Measurements from ENCODE around the gene ALDH1B1. TPM values are rescaled to one million over a fixed set of nuclear protein-coding genes. Genes with fewer than 3 reads are reported as not detected.

The ALDH1B1 gene
- total RNA-seq, 6 donors from 2014 or later: 2.1 to 18.0 (median 8.5) TPM

- DNase-seq (no peak), ATAC-seq (ENCODE audit: low FRiP score in 2 of 2) (no peak)
- Histone ChIP-seq H3K4me3 (no peak overlapping the region), H3K27me3 (no peaks in the 10 kb centered on the region), H3K4me1 (peaks cover 12 to 21% (median 14%) of the 10 kb centered on the region in 4 donors), H3K27ac (peak overlapping the region in 1 of 4 donors; percentile 2), H3K9me3 (peaks cover 0 to 6% (median 0%) of the 10 kb centered on the region in 4 donors), H3K36me3 (no peaks in the 10 kb centered on the region)
- TF ChIP-seq, protein P1, sequence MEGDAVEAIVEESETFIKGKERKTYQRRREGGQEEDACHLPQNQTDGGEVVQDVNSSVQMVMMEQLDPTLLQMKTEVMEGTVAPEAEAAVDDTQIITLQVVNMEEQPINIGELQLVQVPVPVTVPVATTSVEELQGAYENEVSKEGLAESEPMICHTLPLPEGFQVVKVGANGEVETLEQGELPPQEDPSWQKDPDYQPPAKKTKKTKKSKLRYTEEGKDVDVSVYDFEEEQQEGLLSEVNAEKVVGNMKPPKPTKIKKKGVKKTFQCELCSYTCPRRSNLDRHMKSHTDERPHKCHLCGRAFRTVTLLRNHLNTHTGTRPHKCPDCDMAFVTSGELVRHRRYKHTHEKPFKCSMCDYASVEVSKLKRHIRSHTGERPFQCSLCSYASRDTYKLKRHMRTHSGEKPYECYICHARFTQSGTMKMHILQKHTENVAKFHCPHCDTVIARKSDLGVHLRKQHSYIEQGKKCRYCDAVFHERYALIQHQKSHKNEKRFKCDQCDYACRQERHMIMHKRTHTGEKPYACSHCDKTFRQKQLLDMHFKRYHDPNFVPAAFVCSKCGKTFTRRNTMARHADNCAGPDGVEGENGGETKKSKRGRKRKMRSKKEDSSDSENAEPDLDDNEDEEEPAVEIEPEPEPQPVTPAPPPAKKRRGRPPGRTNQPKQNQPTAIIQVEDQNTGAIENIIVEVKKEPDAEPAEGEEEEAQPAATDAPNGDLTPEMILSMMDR (IDR thresholded peaks at IDR 0.05): no peak
- TF ChIP-seq EP300 (IDR thresholded peaks at IDR 0.05) (no peak), POLR2A (IDR thresholded peaks at IDR 0.05) (no peak), POLR2AphosphoS5 (IDR thresholded peaks at IDR 0.05) (no peak)
- WGBS, 2 donors: 56 to 63% methylated on average over 7 of the region's 7 CpGs
Observed at GRCh38 chr9:38388283-38389223, 3.9 kb upstream of the ALDH1B1 start.

DNA sequence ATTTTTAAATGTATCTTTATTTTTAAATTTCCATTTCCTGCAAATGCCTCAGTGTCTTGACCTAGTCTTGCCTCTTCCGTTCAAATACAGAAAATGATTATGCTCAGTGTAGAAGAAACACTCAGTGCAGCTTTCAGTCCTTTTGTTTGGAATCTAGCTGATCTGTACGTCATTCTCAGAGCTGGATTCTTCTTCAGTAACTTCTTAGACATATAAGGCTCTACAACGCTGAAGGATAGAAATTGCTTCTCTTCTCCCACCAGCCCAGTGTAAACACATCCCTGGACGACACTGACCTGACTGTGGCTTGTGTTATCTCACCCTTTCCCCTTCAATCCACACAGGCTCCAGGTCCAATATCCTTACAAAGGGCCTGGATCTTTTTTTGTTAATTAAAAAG lies 3.2 kb upstream of the ALDH1B1 start:
- DNase-seq (no peak), ATAC-seq (ENCODE audit: low FRiP score in 2 of 2) (no peak)
- WGBS, 2 donors: 59 to 60% methylated on average over 4 of the region's 4 CpGs
- H3K27me3 ChIP-seq: no peaks in the 10 kb centered on the region
- no peaks in the 10 kb centered on the region for H3K36me3 ChIP-seq
- peak overlapping the region in 1 of 4 donors; percentile 2 for H3K27ac ChIP-seq
- H3K4me1 ChIP-seq: peaks cover 13 to 22% (median 16%) of the 10 kb centered on the region in 4 donors
- no peak overlapping the region for H3K4me3 ChIP-seq
- peaks cover 0 to 6% (median 0%) of the 10 kb centered on the region in 4 donors for H3K9me3 ChIP-seq
- TF ChIP-seq EP300 (IDR thresholded peaks at IDR 0.05): no peak
- TF ChIP-seq, protein P1 (IDR thresholded peaks at IDR 0.05): no peak
- TF ChIP-seq POLR2AphosphoS5 (IDR thresholded peaks at IDR 0.05): no peak
- no peak for TF ChIP-seq POLR2A (IDR thresholded peaks at IDR 0.05)

GRCh38 chr9:38390442-38390841 lies 2.1 kb upstream of the ALDH1B1 start:
- WGBS, 2 donors: 69 to 75% methylated on average over 1 of the region's 1 CpG
- no peak overlapping the region for H3K4me3 ChIP-seq
- no peak for DNase-seq
- peaks cover 13 to 22% (median 16%) of the 10 kb centered on the region in 4 donors for H3K4me1 ChIP-seq
- H3K9me3 ChIP-seq: no peaks in the 10 kb centered on the region
- ATAC-seq (ENCODE audit: low FRiP score in 2 of 2): no peak
- TF ChIP-seq EP300 (IDR thresholded peaks at IDR 0.05) (no peak), POLR2AphosphoS5 (IDR thresholded peaks at IDR 0.05) (no peak), POLR2A (IDR thresholded peaks at IDR 0.05) (no peak)
- TF ChIP-seq, protein P1 (IDR thresholded peaks at IDR 0.05): no peak
- peak overlapping the region in 1 of 4 donors; percentile 40 for H3K27ac ChIP-seq
- no peaks in the 10 kb centered on the region for H3K27me3 ChIP-seq
- H3K36me3 ChIP-seq: no peaks in the 10 kb centered on the region

GRCh38 chr9:38390851-38391250 lies 1.7 kb upstream of the ALDH1B1 start:
- no peaks in the 10 kb centered on the region for H3K27me3 ChIP-seq
- H3K36me3 ChIP-seq: peaks cover 0 to 4% (median 2%) of the 10 kb centered on the region in 4 donors
- H3K4me1 ChIP-seq: peaks cover 13 to 22% (median 16%) of the 10 kb centered on the region in 4 donors
- 41 to 65% methylated on average over 5 of the region's 5 CpGs for WGBS, 2 donors
- H3K4me3 ChIP-seq: no peak overlapping the region
- TF ChIP-seq, protein P1 (IDR thresholded peaks at IDR 0.05): no peak
- TF ChIP-seq POLR2A (IDR thresholded peaks at IDR 0.05) (no peak), EP300 (IDR thresholded peaks at IDR 0.05) (no peak), POLR2AphosphoS5 (IDR thresholded peaks at IDR 0.05) (no peak)
- no peak for DNase-seq
- no peak for ATAC-seq (ENCODE audit: low FRiP score in 2 of 2)
- H3K9me3 ChIP-seq: no peaks in the 10 kb centered on the region
- peak overlapping the region in 1 of 4 donors; percentile 40 for H3K27ac ChIP-seq

Measured in upper lobe of left lung (tissue), 6 donors.